Gastrocnemius medialis (tissue), 4 donors: Measurements from ENCODE around the gene NR4A1. TPM values are rescaled to one million over a fixed set of nuclear protein-coding genes. Genes with fewer than 3 reads are reported as not detected.

ENCODE experiments used
- ATAC-seq, 2 donors: fragments of 150-250 bp; one replicate each; pipeline ENCODE4 v1.9.1; 2016
- DNase-seq, 2 donors: peaks; one replicate each; pipeline ENCODE4 v3.0.0-alpha.2; 2019
- H3K27ac ChIP-seq, 4 donors: fragments of 200-600 bp; sonication (generic); 1 replicate in 1 of 4; 2 replicates in 3 of 4; pipeline ENCODE4 v1.5.1; 2016 to 2018; ENCODE audit warnings: mild to moderate bottlenecking in 2 of 4, moderate library complexity in 1 of 4
- H3K27me3 ChIP-seq, 3 donors: fragments of 200-600 bp; sonication (generic) in 2 of 3; 1 replicate in 1 of 3; 2 replicates in 2 of 3; pipeline versions ENCODE4 v1.5.1 to v1.6.0; 2016 to 2019; ENCODE audit warnings: mild to moderate bottlenecking in 1 of 3, moderate library complexity in 1 of 3
- H3K36me3 ChIP-seq, 2 donors: fragments of 200-600 bp; sonication (generic) in 1 of 2; one replicate each; pipeline ENCODE4 v1.5.1; 2017 to 2018
- H3K4me1 ChIP-seq, 2 donors: fragments of 200-600 bp; sonication (generic) in 1 of 2; one replicate each; pipeline ENCODE4 v1.5.1; 2016 to 2017; ENCODE audit warnings: mild to moderate bottlenecking in 2 of 2
- H3K4me3 ChIP-seq, 4 donors: fragments of 200-600 bp; sonication (generic) in 3 of 4; 1 replicate in 1 of 4; 2 replicates in 3 of 4; pipeline ENCODE4 v1.5.1; 2016 to 2019; ENCODE audit warnings: mild to moderate bottlenecking in 2 of 4
- H3K9me3 ChIP-seq, 3 donors: fragments of 200-600 bp; sonication (generic) in 2 of 3; 1 replicate in 1 of 3; 2 replicates in 2 of 3; pipeline ENCODE4 v1.5.1; 2016 to 2019
- CTCF ChIP-seq, 5 experiments: fragments of 450-650 bp in 3 of 5; fragments of 200-600 bp in 2 of 5; sonication (generic) in 2 of 5; IDR thresholded peaks in 4 of 5; conservative IDR thresholded peaks in 1 of 5; 1 replicate in 4 of 5; 2 replicates in 1 of 5; pipeline ENCODE4 v1.5.1; 2016 to 2019; ENCODE audit warnings: antibody characterized with exemption in 5 of 5, mild to moderate bottlenecking in 3 of 5, moderate library complexity in 3 of 5
- POLR2A ChIP-seq, 2 donors: fragments of 450-650 bp; IDR thresholded peaks; one replicate each; pipeline ENCODE4 v1.6.1; 2017; ENCODE audit warnings: antibody characterized with exemption in 2 of 2, mild to moderate bottlenecking in 2 of 2, moderate library complexity in 2 of 2
- in situ Hi-C, 4 donors: fragments of 200-750 bp; cut with MboI; loops; one replicate each; pipeline versions ENCODE4 v1.15.0 to v1.8.0; 2017; ENCODE audit warnings: low sequenced_read_pairs in 4 of 4
- intact Hi-C: fragments of 100-400 bp; cut with DNase I; formaldehyde crosslinking; loops from one replicate; pipeline ENCODE4 v1.15.1; 2023; ENCODE audit warnings: low total_unique reads
- total RNA-seq, 4 donors: library from RNA; depleted of rRNA; stranded (reverse); fragments of >200 nt; gene quantifications; one replicate each; pipeline versions ENCODE4 v1.1.0 to v1.2.3, GENCODE V29; 2016

NR4A1 gene
- total RNA-seq, 4 donors from 2014 or later, result 36.3 to 248 (median 90.1) TPM

GRCh38 chr12:52053536-52054209 is 2.4 kb downstream of the NR4A1 start:
- TF ChIP-seq POLR2A (IDR thresholded peaks at IDR 0.05) (no peak), CTCF (IDR thresholded peaks at IDR 0.05 in 4 of 5, conservative IDR thresholded peaks at IDR 0.05 in 1 of 5) (no peak)
- in situ Hi-C loops (no loop called here), intact Hi-C loops (no loop called here)
- no peaks in the 10 kb centered on the region for H3K9me3 ChIP-seq
- peak overlapping the region; percentile 90 to 98 (median 94) for H3K27ac ChIP-seq
- ATAC-seq, result no peak
- peaks cover 22 to 31% of the 10 kb centered on the region in 2 donors for H3K4me1 ChIP-seq
- peak in 1 of 2 donors; percentile 20 for DNase-seq
- peak overlapping the region in 3 of 4 donors; percentile 50 to 81 (median 66) for H3K4me3 ChIP-seq
- H3K27me3 ChIP-seq, result no peaks in the 10 kb centered on the region
- H3K36me3 ChIP-seq, result peaks cover 0 to 45% of the 10 kb centered on the region in 2 donors

GRCh38 chr12:52054231-52054832 is 3.1 kb downstream of the NR4A1 start:
- ATAC-seq, result no peak
- Histone ChIP-seq H3K27ac (peak overlapping the region; percentile 90 to 98 (median 94)), H3K27me3 (no peaks in the 10 kb centered on the region), H3K36me3 (peaks cover 0 to 52% of the 10 kb centered on the region in 2 donors), H3K4me3 (peak overlapping the region in 2 of 4 donors; percentile 66 to 81), H3K9me3 (no peaks in the 10 kb centered on the region), H3K4me1 (peaks cover 15 to 24% of the 10 kb centered on the region in 2 donors)
- DNase-seq, result peak in 1 of 2 donors; percentile 22
- intact Hi-C loops, result no loop called here
- in situ Hi-C loops, result no loop called here
- no peak for TF ChIP-seq CTCF (IDR thresholded peaks at IDR 0.05 in 4 of 5, conservative IDR thresholded peaks at IDR 0.05 in 1 of 5)
- no peak for TF ChIP-seq POLR2A (IDR thresholded peaks at IDR 0.05)

- intact Hi-C loops (no loop called here), in situ Hi-C loops (no loop called here)
- Histone ChIP-seq H3K27me3 (no peaks in the 10 kb centered on the region), H3K27ac (peak overlapping the region; percentile 90 to 98 (median 94)), H3K4me3 (no peak overlapping the region), H3K9me3 (no peaks in the 10 kb centered on the region), H3K36me3 (peaks cover 0 to 56% of the 10 kb centered on the region in 2 donors), H3K4me1 (peaks cover 9 to 17% of the 10 kb centered on the region in 2 donors)
- ATAC-seq (no peak), DNase-seq (peak in 1 of 2 donors; percentile 13)
- TF ChIP-seq POLR2A (IDR thresholded peaks at IDR 0.05) (no peak), CTCF (IDR thresholded peaks at IDR 0.05 in 4 of 5, conservative IDR thresholded peaks at IDR 0.05 in 1 of 5) (no peak)
Observed at GRCh38 chr12:52054833-52055730, 3.8 kb downstream of the NR4A1 start.

- peaks cover 4 to 14% of the 10 kb centered on the region in 2 donors for H3K4me1 ChIP-seq
- in situ Hi-C loops, result no loop called here
- H3K9me3 ChIP-seq, result no peaks in the 10 kb centered on the region
- peak overlapping the region; percentile 90 to 98 (median 94) for H3K27ac ChIP-seq
- H3K36me3 ChIP-seq, result peaks cover 0 to 56% of the 10 kb centered on the region in 2 donors
- DNase-seq, result peak in 1 of 2 donors; percentile 29
- no peaks in the 10 kb centered on the region for H3K27me3 ChIP-seq
- ATAC-seq, result no peak
- no peak overlapping the region for H3K4me3 ChIP-seq
- intact Hi-C loops, result no loop called here
- TF ChIP-seq POLR2A (IDR thresholded peaks at IDR 0.05) (peak in 1 of 2 donors; percentile 15), CTCF (IDR thresholded peaks at IDR 0.05 in 4 of 5, conservative IDR thresholded peaks at IDR 0.05 in 1 of 5) (no peak)
Observed at GRCh38 chr12:52055731-52056711, 4.8 kb downstream of the NR4A1 start.
